B cell (primary cell): ENCODE data around the gene DPM1. TPM values are rescaled to one million over a fixed set of nuclear protein-coding genes. Genes with fewer than 3 reads are reported as not detected.

ENCODE experiments used
- ATAC-seq: fragments of 200-7000 bp; cut with Tn5 transposase; one replicate; pipeline ENCODE4 v1.10.0; 2021; ENCODE audit warnings: low read depth, mild to moderate bottlenecking, moderate number of reproducible peaks, moderate library complexity
- CTCF ChIA-PET: fragments of 350-600 bp; sonication (Branson Sonifier 250); formaldehyde crosslinking; loops from one replicate; lab custom pipeline; 2021; ENCODE audit warnings: antibody characterized with exemption, inconsistent platforms; lab: Charles Lee
- POLR2A ChIA-PET: fragments of 350-600 bp; sonication (Branson Sonifier 250); formaldehyde crosslinking; loops from one replicate; lab custom pipeline; 2021; ENCODE audit warnings: antibody characterized with exemption; lab: Charles Lee
- DNase-seq: peaks from one replicate; pipeline ENCODE4 v3.0.0; 2013
- H2AFZ ChIP-seq: 2 replicates; pipeline ENCODE4 v1.6.1; 2012; ENCODE audit warnings: mild to moderate bottlenecking, low read depth, low read length; ENCODE audit not compliant: insufficient read depth, poor library complexity, severe bottlenecking
- H3K27ac ChIP-seq, 2 donors: 1 replicate in 1 of 2; 2 replicates in 1 of 2; pipeline ENCODE4 v1.5.1; 2012 to 2013; ENCODE audit warnings: low read length in 2 of 2, mild to moderate bottlenecking in 2 of 2, moderate library complexity in 1 of 2
- H3K27me3 ChIP-seq, 4 experiments: fragments of 200-600 bp in 1 of 4; sonication (generic) in 1 of 4; replicated peaks in 1 of 4; 1 replicate in 2 of 4; 2 replicates in 2 of 4; pipeline versions ENCODE4 v1.6.1 to v1.7.0; 2013 to 2016; ENCODE audit warnings: low read length in 3 of 4, mild to moderate bottlenecking in 2 of 4, mixed read lengths in 1 of 4, moderate library complexity in 1 of 4; ENCODE audit not compliant: insufficient read depth in 4 of 4, control insufficient read depth in 3 of 4; ENCODE audit errors: control extremely low read depth in 1 of 4
- H3K36me3 ChIP-seq, 2 experiments: replicated peaks in 1 of 2; 1 replicate in 1 of 2; 2 replicates in 1 of 2; pipeline versions ENCODE4 v1.6.1 to v1.7.1; 2013; ENCODE audit warnings: low read length in 1 of 2; ENCODE audit not compliant: insufficient read depth in 2 of 2, control insufficient read depth in 1 of 2; ENCODE audit errors: control extremely low read depth in 1 of 2, extremely low read depth in 1 of 2
- H3K4me1 ChIP-seq, 2 donors: fragments of 200-600 bp in 1 of 2; sonication (generic) in 1 of 2; 1 replicate in 1 of 2; 2 replicates in 1 of 2; pipeline versions ENCODE4 v1.5.1 to v1.6.1; 2013 to 2017; ENCODE audit warnings: low read length in 2 of 2; ENCODE audit not compliant: control insufficient read depth in 2 of 2, insufficient read depth in 2 of 2
- H3K4me2 ChIP-seq: replicated peaks from 2 replicates; pipeline ENCODE3; 2012; ENCODE audit warnings: mild to moderate bottlenecking, low read depth, low read length; ENCODE audit not compliant: poor library complexity, severe bottlenecking
- H3K4me3 ChIP-seq, 5 experiments: fragments of 200-600 bp in 1 of 5; sonication (generic) in 1 of 5; 1 replicate in 3 of 5; 2 replicates in 2 of 5; pipeline versions ENCODE4 v1.5.1 to v1.7.0; 2011 to 2016; ENCODE audit warnings: low read length in 4 of 5, mild to moderate bottlenecking in 4 of 5, low read depth in 2 of 5, control low read depth in 1 of 5, moderate library complexity in 1 of 5; ENCODE audit not compliant: insufficient read depth in 1 of 5; ENCODE audit errors: control extremely low read depth in 1 of 5, extremely low read depth in 1 of 5
- H3K79me2 ChIP-seq: fragments of 200-600 bp; sonication (generic); one replicate; pipeline ENCODE4 v1.6.0; 2016; ENCODE audit warnings: low read length; ENCODE audit not compliant: control insufficient read depth, insufficient read depth
- H3K9ac ChIP-seq: fragments of 200-600 bp; sonication (generic); 2 replicates; pipeline ENCODE4 v1.6.1; 2017; ENCODE audit warnings: mild to moderate bottlenecking, low read length, moderate library complexity
- H3K9me3 ChIP-seq, 3 donors: one replicate each; pipeline versions ENCODE4 v1.6.1 to v1.7.1; 2013; ENCODE audit warnings: low read length in 2 of 3; ENCODE audit not compliant: control insufficient read depth in 2 of 3, insufficient read depth in 1 of 3; ENCODE audit errors: control extremely low read depth in 1 of 3
- H4K20me1 ChIP-seq: 2 replicates; pipeline ENCODE4 v1.6.0; 2012; ENCODE audit warnings: mild to moderate bottlenecking, low read length; ENCODE audit not compliant: insufficient read depth, control insufficient read depth, poor library complexity, severe bottlenecking
- H3K27ac Mint-ChIP-seq: one replicate; pipeline ENCODE4 v1.8.0; 2021; ENCODE audit warnings: mixed read lengths
- H3K27me3 Mint-ChIP-seq: one replicate; pipeline ENCODE4 v1.8.0; 2021; ENCODE audit warnings: mixed read lengths
- H3K4me1 Mint-ChIP-seq: one replicate; pipeline ENCODE4 v1.8.0; 2021; ENCODE audit warnings: mixed read lengths
- H3K4me3 Mint-ChIP-seq: one replicate; pipeline ENCODE4 v1.8.0; 2021; ENCODE audit warnings: mixed read lengths
- H3K9me3 Mint-ChIP-seq: one replicate; pipeline ENCODE4 v1.8.0; 2022; ENCODE audit warnings: mixed read lengths; ENCODE audit not compliant: insufficient read depth
- EZH2 ChIP-seq: IDR thresholded peaks from 2 replicates; pipeline ENCODE4 v1.6.1; 2012; ENCODE audit warnings: borderline replicate concordance, low read depth, mild to moderate bottlenecking, moderate library complexity, low read length; ENCODE audit not compliant: insufficient read depth, poor library complexity, severe bottlenecking
- WGBS: methylation state at CpG from one replicate; pipeline ENCODE4 v1.1.5; 2013; ENCODE audit warnings: missing lambda C conversion rate; ENCODE audit not compliant: insufficient coverage; 5-methylcytosine and 5-hydroxymethylcytosine counted together
- intact Hi-C: fragments of 100-400 bp; cut with micrococcal nuclease; formaldehyde crosslinking; loops from one replicate; pipeline ENCODE4 v1.10.0; 2022
- polyA plus RNA-seq: library from polyadenylated mRNA; depleted of rRNA; stranded (reverse); fragments of >200 nt; gene quantifications from 2 replicates; pipeline ENCODE4 v1.2.3, GENCODE V29; 2012
- total RNA-seq, 2 donors: library from RNA; stranded (reverse); fragments of 120-200 nt in 1 of 2; gene quantifications; 1 replicate in 1 of 2; 2 replicates in 1 of 2; pipeline versions ENCODE4 v1.2.3 to v1.2.4, GENCODE V29; 2013 to 2022
- TF ChIP-seq, protein P1 (sequence below): fragments of 200-600 bp; IDR thresholded peaks from one replicate; pipeline ENCODE4 v1.8.0; 2022; ENCODE audit warnings: antibody characterized with exemption, mild to moderate bottlenecking

Gene DPM1
- total and polyA plus RNA-seq, 2 donors (not counting 1 experiment from before 2014, with no cell fraction given) = 13.4 to 35.2 TPM

GRCh38 chr20:50932691-50933280 is 25.5 kb downstream of the DPM1 start:
- Histone ChIP-seq H3K27me3 (no peaks in the 10 kb centered on the region), H3K27ac (peak overlapping the region in 1 of 2 donors; percentile 100), H4K20me1 (peaks cover 14% of the 10 kb centered on the region), H3K4me2 (no peak overlapping the region), H3K4me3 (no peak overlapping the region), H3K9me3 (no peaks in the 10 kb centered on the region), H3K9ac (no peak overlapping the region), H3K36me3 (peaks cover 0 to 41% of the 10 kb centered on the region in 2 experiments), H3K79me2 (peaks cover 26% of the 10 kb centered on the region), H3K4me1 (peaks cover 24% of the 10 kb centered on the region in 2 donors), H2AFZ (no peak overlapping the region)
- Mint-ChIP-seq H3K9me3 (no peaks in the 10 kb centered on the region), H3K27me3 (no peaks in the 10 kb centered on the region), H3K4me3 (peak overlapping the region; percentile 91), H3K27ac (peak overlapping the region; percentile 99), H3K4me1 (peaks cover 28% of the 10 kb centered on the region)
- DNase-seq (no peak), ATAC-seq (no peak)
- intact Hi-C loops = loop anchor here (5.0 kb wide), 1 partner anchor 815 kb away; no protein-coding TSS in a partner anchor
- TF ChIP-seq, protein P1, sequence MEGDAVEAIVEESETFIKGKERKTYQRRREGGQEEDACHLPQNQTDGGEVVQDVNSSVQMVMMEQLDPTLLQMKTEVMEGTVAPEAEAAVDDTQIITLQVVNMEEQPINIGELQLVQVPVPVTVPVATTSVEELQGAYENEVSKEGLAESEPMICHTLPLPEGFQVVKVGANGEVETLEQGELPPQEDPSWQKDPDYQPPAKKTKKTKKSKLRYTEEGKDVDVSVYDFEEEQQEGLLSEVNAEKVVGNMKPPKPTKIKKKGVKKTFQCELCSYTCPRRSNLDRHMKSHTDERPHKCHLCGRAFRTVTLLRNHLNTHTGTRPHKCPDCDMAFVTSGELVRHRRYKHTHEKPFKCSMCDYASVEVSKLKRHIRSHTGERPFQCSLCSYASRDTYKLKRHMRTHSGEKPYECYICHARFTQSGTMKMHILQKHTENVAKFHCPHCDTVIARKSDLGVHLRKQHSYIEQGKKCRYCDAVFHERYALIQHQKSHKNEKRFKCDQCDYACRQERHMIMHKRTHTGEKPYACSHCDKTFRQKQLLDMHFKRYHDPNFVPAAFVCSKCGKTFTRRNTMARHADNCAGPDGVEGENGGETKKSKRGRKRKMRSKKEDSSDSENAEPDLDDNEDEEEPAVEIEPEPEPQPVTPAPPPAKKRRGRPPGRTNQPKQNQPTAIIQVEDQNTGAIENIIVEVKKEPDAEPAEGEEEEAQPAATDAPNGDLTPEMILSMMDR = no peak
- no peak for TF ChIP-seq EZH2
- WGBS = no CpG with 5 or more reads among the region's 1 CpG
- ChIA-PET POLR2A (interaction anchor here (4.9 kb wide), 1 partner anchor 140 kb away, joined by 123 read pairs; the partner anchor contains the start of gene BCAS4), CTCF (interaction anchor here (3.1 to 16.7 kb wide), 2 partner anchors 25 to 138 kb away, joined by 31 to 390 read pairs; partner anchors contain the start of genes BCAS4, DPM1 and MOCS3)

DNA sequence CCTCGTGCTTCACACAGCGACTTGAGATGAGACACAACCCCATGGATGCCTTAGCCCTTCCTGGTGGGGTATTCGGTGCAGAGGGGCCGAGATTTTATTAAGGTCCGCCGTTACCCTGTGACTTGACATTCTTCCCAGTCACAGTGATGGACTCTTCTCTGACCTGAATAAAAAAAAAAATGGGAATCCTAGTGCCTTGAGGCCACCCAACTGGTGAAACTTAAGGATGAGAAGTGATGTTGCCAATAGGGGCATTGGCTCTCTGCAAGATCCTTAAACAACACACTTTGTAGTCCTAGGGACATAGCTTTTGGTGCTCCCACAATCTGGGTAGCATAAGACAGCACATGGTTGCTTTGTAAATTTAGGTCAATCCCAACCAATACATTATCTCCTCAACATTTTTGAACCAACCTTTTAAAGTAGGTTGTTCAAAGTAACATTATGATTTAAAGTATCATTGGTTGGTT is 26.3 kb downstream of the DPM1 start:
- no peaks in the 10 kb centered on the region for H3K27me3 ChIP-seq
- ChIA-PET CTCF (interaction anchor here (0.9 to 16.7 kb wide), 13 partner anchors 9 to 568 kb away, joined by 3 to 390 read pairs (median 4); partner anchors contain the start of genes BCAS4, DPM1 and MOCS3), POLR2A (interaction anchor here (0.6 to 4.9 kb wide), 15 partner anchors 9 to 529 kb away, joined by 3 to 123 read pairs (median 6); partner anchors contain the start of genes BCAS4, DPM1, MOCS3 and PARD6B)
- H3K79me2 ChIP-seq = peaks cover 34% of the 10 kb centered on the region
- H3K36me3 ChIP-seq = peaks cover 0 to 48% of the 10 kb centered on the region in 2 experiments
- peaks cover 14% of the 10 kb centered on the region for H4K20me1 ChIP-seq
- intact Hi-C loops = loop anchor here (5.0 kb wide), 1 partner anchor 815 kb away; no protein-coding TSS in a partner anchor
- no peaks in the 10 kb centered on the region for H3K27me3 Mint-ChIP-seq
- peak overlapping the region; percentile 99 for H3K27ac Mint-ChIP-seq
- no peaks in the 10 kb centered on the region for H3K9me3 Mint-ChIP-seq
- DNase-seq = no peak
- peak overlapping the region; percentile 94 for H3K9ac ChIP-seq
- ATAC-seq = no peak
- H3K4me3 ChIP-seq = peak overlapping the region; percentile 6 to 79 (median 68)
- H3K4me3 Mint-ChIP-seq = peak overlapping the region; percentile 91
- 64% methylated on average over 5 of the region's 6 CpGs for WGBS
- TF ChIP-seq EZH2 = no peak
- TF ChIP-seq, protein P1 = no peak
- peak overlapping the region; percentile 94 to 100 for H3K27ac ChIP-seq
- peak overlapping the region; percentile 75 for H2AFZ ChIP-seq
- H3K4me1 ChIP-seq = peaks cover 24 to 27% of the 10 kb centered on the region in 2 donors
- peak overlapping the region; percentile 79 for H3K4me2 ChIP-seq
- H3K4me1 Mint-ChIP-seq = peaks cover 33% of the 10 kb centered on the region
- H3K9me3 ChIP-seq = no peaks in the 10 kb centered on the region
